GM23248 (cell line): ENCODE results near the gene CCDC38.

ENCODE experiments used
- EZH2 ChIP-seq: fragments of 200-600 bp; sonication (generic); IDR thresholded peaks from 2 replicates; pipeline ENCODE4 v1.6.1; 2018; ENCODE audit warnings: antibody characterized with exemption, mild to moderate bottlenecking; ENCODE audit not compliant: insufficient read depth, poor library complexity, severe bottlenecking
- EZH2phosphoT487 ChIP-seq: fragments of 200-600 bp; sonication (generic); IDR thresholded peaks from 2 replicates; pipeline ENCODE4 v1.6.1; 2018; ENCODE audit warnings: antibody characterized with exemption, moderate library complexity, mild to moderate bottlenecking, low read depth; ENCODE audit not compliant: insufficient read depth

DNA sequence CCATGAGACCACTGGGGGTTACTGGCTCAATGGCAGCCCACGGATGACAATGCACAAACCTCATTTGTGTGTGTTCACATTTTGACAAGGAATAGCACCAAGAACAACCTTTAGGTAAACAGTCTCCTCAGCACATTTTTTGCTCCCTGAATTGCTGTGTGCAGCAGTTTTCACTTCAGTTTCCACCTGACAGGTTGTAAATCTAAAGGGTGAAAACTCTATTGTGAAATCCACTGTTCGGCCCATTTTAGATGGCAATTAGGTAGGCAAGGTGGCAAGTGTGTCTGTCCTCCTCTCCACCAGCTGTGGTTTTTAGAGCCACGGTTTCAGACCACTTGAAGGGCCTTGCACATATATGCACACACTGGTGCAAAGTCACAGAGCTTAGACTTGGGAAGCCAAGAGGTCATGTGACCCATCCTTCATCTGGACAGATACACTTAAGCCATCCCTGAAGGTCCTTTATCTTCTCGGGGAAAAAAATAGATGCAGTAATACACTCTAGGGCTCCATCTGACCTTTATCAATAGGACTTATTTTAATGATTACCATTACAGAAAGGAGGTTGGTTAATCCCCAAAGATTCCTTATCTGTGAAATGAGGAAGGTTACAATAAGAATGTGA is 30.5 kb upstream of the CCDC38 start:
- TF ChIP-seq EZH2 (no peak), EZH2phosphoT487 (no peak)
